Activated CD4-positive, CD25-positive, alpha-beta regulatory T cell treated with anti-CD3 and anti-CD28 coated beads, Interleukin-2, amount 50 U/mL, for 16 hours (primary cell): ENCODE data around the gene CASTOR1.

Experiments
- DNase-seq: peaks from one replicate; pipeline ENCODE4 v3.0.0-alpha.2; 2020; ENCODE audit warnings: low read depth, low spot score

Gene CASTOR1

GRCh38 chr22:30245181-30245984 is 43.9 kb downstream of the CASTOR1 start:
- DNase-seq: no peak

GRCh38 chr22:30244641-30245040 is 44.7 kb downstream of the CASTOR1 start:
- DNase-seq: no peak

- DNase-seq: no peak
These were observed 45.2 kb downstream of the CASTOR1 start for GRCh38 chr22:30244066-30244465.

GRCh38 chr22:30243661-30244060 is 45.6 kb downstream of the CASTOR1 start:
- no peak for DNase-seq

- no peak for DNase-seq
These were observed 47.5 kb downstream of the CASTOR1 start for GRCh38 chr22:30241576-30242371.

- DNase-seq: no peak
These were observed 48.5 kb downstream of the CASTOR1 start for GRCh38 chr22:30240541-30241417.

GRCh38 chr22:30239488-30240405 is 49.6 kb downstream of the CASTOR1 start:
- no peak for DNase-seq

GRCh38 chr22:30238661-30239487 is 50.4 kb downstream of the CASTOR1 start:
- DNase-seq: no peak

- no peak for DNase-seq
These were observed 51.2 kb downstream of the CASTOR1 start for GRCh38 chr22:30238136-30238535.

GRCh38 chr22:30236875-30237274 is 52.4 kb downstream of the CASTOR1 start:
- no peak for DNase-seq

GRCh38 chr22:30235687-30236170 is 53.6 kb downstream of the CASTOR1 start:
- no peak for DNase-seq
